GM12865 (cell line): ENCODE results near the gene RTL10.

ENCODE experiments used
- DNase-seq: peaks from one replicate; pipeline ENCODE4 v3.0.0; 2010; ENCODE audit warnings: low read depth
- H3K4me3 ChIP-seq: 2 replicates; pipeline ENCODE4 v1.5.1; 2011; ENCODE audit warnings: mild to moderate bottlenecking, low read depth, low read length, control low read depth
- TF ChIP-seq, protein P1 (sequence below): IDR thresholded peaks from 2 replicates; pipeline ENCODE4 v1.5.1; 2011; ENCODE audit warnings: low read length, control low read depth, low read depth, inconsistent platforms; ENCODE audit not compliant: insufficient read depth; ENCODE audit errors: missing control alignments

Gene RTL10

DNA sequence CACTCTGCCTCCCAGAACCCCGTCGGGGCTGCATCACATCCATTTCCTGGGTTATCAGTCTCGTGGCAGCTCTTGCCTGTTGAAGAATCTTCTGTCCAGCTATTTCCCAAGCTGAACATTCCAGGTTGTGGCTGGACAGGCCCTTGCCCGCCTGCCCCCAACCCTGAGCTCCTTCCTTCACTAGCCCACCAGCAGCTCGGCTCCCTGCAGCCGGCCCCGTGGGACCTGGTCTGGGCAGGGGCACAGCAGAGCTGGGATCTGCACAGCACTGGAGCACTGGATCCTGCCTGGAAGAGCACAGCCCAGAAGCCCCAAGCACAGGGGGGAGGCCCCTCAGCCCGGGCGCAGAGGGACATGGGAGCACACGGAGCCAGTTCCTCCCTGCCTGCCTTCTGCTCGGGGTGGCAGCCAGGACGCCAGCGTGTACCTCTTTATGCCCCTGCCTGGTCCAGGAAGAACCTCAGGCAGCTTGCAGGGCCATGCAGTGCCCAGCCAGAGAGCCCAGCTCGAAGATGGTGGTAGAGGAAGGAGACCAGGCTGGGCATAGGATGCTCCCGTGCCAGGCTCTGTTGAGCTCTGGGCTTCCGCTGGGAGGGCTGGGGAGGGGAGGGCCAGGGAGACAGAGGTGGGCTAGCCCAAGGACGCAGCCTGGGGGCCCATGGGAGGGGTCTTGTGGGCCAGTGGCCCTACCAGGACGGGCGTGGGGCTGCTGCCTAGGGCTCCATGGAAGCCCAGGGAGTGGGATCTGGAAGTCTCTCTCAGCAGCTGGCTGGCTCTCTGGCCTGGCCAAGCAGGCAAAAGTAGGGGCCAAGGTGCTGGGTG is 16.6 kb upstream of the RTL10 start:
- no peak for DNase-seq
- no peak overlapping the region for H3K4me3 ChIP-seq
- TF ChIP-seq, protein P1, sequence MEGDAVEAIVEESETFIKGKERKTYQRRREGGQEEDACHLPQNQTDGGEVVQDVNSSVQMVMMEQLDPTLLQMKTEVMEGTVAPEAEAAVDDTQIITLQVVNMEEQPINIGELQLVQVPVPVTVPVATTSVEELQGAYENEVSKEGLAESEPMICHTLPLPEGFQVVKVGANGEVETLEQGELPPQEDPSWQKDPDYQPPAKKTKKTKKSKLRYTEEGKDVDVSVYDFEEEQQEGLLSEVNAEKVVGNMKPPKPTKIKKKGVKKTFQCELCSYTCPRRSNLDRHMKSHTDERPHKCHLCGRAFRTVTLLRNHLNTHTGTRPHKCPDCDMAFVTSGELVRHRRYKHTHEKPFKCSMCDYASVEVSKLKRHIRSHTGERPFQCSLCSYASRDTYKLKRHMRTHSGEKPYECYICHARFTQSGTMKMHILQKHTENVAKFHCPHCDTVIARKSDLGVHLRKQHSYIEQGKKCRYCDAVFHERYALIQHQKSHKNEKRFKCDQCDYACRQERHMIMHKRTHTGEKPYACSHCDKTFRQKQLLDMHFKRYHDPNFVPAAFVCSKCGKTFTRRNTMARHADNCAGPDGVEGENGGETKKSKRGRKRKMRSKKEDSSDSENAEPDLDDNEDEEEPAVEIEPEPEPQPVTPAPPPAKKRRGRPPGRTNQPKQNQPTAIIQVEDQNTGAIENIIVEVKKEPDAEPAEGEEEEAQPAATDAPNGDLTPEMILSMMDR: no peak

- no peak for DNase-seq
- TF ChIP-seq, protein P1: no peak
- no peak overlapping the region for H3K4me3 ChIP-seq
Measured at GRCh38 chr22:19870153-19871022, 15.7 kb upstream of the RTL10 start.

DNA sequence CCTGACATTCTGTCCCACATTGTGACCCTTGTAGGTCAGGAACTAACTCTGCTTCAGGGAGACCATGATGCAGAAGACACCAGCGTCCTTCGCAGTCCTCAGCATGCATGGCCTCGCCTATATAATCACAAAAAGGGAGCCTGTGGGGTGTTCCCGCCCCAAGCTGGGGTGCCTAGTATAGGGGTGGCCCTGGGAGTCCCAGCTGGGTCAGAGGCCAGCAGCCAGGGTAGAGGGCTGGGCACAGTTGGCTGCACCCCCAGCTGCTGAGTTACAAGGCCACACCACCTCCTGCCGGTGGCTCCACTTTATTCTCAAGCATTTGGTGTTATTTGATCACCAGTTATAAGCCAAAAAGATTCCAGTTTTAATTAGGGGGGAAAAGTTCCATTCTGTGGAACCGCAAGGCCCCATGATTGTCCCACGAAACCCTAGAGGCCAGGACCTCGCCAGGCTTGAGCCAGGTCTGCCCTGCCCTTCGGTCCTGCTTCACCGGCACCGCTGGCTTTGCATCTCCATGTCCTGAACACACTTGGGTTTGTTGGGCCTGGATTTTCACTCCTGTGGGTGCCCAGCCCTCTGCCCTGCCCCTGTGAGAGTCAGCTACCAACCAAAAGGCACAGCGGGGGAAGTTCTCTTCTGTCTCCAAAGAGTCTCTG is 15.0 kb upstream of the RTL10 start:
- no peak overlapping the region for H3K4me3 ChIP-seq
- no peak for DNase-seq
- TF ChIP-seq, protein P1: no peak

DNA sequence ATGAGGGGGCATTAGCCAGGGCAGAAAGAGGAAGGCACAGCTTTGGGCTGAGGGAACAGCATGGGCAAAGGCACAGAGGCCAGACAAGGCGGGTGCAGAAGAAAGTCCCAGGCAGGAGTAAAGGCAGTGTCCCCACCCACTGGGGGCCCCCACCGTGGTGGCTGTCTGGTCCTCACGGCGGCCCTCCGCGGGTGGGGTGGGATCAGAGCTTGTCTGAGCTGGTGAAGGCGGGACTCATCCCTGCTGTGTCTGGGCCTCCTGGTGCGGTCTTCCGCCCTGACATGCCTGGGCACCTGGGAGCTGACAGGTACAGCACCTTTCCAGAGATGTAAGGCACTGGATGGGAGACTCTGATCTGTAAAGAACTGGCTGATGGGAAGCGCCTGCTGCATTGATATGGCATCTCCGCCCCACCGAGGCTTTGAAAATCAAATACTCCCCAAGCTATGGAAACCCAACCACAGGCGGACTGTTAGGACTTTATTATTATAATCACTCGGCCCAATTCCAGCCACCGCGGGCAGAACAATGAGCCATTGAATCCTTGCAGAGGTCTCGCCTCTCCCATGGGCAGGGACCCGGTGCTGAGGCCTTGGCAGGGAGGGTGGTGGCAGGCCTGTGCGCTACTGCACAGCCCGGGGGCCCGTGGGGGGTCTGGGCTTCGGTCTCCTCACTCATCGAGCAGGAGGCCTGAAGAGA is 14.2 kb upstream of the RTL10 start:
- no peak for DNase-seq
- no peak overlapping the region for H3K4me3 ChIP-seq
- TF ChIP-seq, protein P1: no peak

DNA sequence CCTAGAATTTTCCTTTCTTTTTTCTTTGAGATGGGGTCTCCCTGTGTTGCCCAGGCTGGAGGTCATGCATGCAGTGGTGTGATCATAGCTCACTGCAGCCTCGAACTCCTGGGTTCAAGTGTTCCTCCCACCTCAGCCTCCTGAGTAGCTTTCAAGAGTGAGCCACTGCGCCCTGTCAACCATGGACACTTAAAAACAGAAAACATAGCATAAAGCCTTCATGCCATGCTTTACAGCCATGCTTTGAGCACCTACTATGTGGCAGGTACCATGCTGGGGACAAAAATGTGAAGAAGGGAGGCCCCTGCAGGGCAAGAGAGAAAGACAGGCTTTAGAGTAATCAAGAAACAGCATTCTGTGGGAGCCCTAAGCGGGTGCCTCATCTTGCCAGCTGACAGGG is 13.7 kb upstream of the RTL10 start:
- no peak overlapping the region for H3K4me3 ChIP-seq
- TF ChIP-seq, protein P1: no peak
- no peak for DNase-seq

DNA sequence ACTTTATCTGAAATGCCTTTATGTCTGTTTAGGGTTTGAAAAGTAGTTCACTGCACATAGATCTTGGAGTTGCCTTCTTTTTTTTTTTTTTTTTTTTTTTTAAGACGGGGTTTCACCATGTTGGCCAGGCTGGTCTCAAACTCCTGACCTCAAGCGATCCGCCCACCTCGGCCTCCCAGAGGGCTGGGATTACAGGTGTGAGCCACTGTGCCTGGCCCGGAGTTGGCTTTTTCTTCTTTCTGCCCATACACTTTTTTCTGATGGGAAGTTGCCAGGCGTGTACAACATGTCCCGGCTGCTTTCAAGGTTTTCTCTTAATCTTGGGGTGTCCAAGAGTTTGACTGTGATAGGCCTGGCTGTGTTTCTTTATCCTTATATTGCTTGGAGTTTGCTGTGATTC is 12.9 kb upstream of the RTL10 start:
- DNase-seq: no peak
- H3K4me3 ChIP-seq: no peak overlapping the region
- TF ChIP-seq, protein P1: no peak
